Neutrophil (primary cell): Measurements from ENCODE around the gene FAM118A.

Experiments
- H3K27ac ChIP-seq: fragments of 200-600 bp; sonication (generic); 2 replicates; pipeline ENCODE4 v1.5.1; 2016; ENCODE audit warnings: mild to moderate bottlenecking, moderate library complexity
- H3K27me3 ChIP-seq: fragments of 200-600 bp; sonication (generic); 2 replicates; pipeline ENCODE4 v1.6.0; 2016; ENCODE audit warnings: mild to moderate bottlenecking
- H3K36me3 ChIP-seq: fragments of 200-600 bp; sonication (generic); 2 replicates; pipeline ENCODE4 v1.5.1; 2017
- H3K4me1 ChIP-seq, 2 experiments: fragments of 200-600 bp in 1 of 2; sonication (generic) in 1 of 2; 1 replicate in 1 of 2; 2 replicates in 1 of 2; pipeline versions ENCODE4 v1.5.1 to v1.6.1; 2013 to 2016; ENCODE audit warnings: low read depth in 1 of 2, low read length in 1 of 2, mild to moderate bottlenecking in 1 of 2, moderate library complexity in 1 of 2; ENCODE audit not compliant: control insufficient read depth in 1 of 2, insufficient read depth in 1 of 2
- H3K4me3 ChIP-seq, 2 experiments: fragments of 200-600 bp in 1 of 2; sonication (generic) in 1 of 2; 1 replicate in 1 of 2; 2 replicates in 1 of 2; pipeline ENCODE4 v1.5.1; 2013 to 2016; ENCODE audit warnings: low read depth in 1 of 2, low read length in 1 of 2, mild to moderate bottlenecking in 1 of 2, moderate library complexity in 1 of 2
- H3K9me3 ChIP-seq: fragments of 200-600 bp; sonication (generic); 2 replicates; pipeline ENCODE4 v1.5.1; 2016
- CTCF ChIP-seq: fragments of 200-600 bp; sonication (generic); IDR thresholded peaks from 2 replicates; pipeline ENCODE4 v1.5.1; 2016; ENCODE audit warnings: antibody characterized with exemption

FAM118A gene

DNA sequence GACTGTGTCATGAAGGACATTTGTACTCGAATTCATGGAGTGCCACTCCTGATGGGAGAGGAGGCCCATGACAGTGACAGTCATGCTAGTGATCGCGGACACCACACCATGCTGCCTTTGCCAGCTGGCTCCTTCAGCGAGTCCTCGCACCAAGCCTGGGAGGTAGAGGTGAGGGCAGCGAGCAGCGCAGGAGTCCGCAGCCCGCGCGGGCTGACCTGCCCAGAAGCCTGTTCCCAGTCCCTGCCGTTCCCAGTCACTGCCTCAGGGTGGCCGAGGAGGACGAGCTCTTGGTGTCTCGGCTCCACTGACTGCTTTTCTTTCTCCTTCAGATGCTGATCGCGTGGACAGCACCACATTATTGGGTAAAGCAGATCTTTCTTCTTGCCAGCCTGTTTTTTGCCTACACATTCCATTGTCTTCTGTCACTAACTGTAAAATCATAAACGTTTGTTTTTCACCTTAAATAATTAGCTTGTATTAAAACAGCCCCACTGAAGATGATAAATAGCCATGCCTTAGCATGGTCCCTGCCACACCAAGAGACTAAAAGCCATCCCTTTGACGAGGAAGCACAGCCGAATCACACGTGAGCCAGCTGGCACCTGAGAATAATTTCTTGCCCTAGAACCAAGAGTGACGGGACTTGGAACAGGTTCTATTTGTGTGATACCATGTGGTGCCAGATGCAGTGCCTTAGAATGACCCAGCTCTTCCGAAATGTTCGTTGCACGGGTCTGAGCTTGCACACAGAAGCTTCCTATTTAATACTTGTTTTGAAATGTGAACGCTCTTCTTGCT is 25.5 kb downstream of the FAM118A start:
- H3K27me3 ChIP-seq: no peaks in the 10 kb centered on the region
- peaks cover 92% of the 10 kb centered on the region for H3K36me3 ChIP-seq
- no peak overlapping the region for H3K4me3 ChIP-seq
- no peaks in the 10 kb centered on the region for H3K4me1 ChIP-seq
- no peaks in the 10 kb centered on the region for H3K9me3 ChIP-seq
- TF ChIP-seq CTCF: no peak
- no peak overlapping the region for H3K27ac ChIP-seq

- H3K27me3 ChIP-seq: no peaks in the 10 kb centered on the region
- H3K36me3 ChIP-seq: peaks cover 92% of the 10 kb centered on the region
- no peaks in the 10 kb centered on the region for H3K9me3 ChIP-seq
- no peak for TF ChIP-seq CTCF
- H3K4me3 ChIP-seq: no peak overlapping the region
- no peaks in the 10 kb centered on the region for H3K4me1 ChIP-seq
- no peak overlapping the region for H3K27ac ChIP-seq
Measured at GRCh38 chr22:45335854-45336522, 26.3 kb downstream of the FAM118A start.

GRCh38 chr22:45336971-45337431 is 27.3 kb downstream of the FAM118A start:
- H3K36me3 ChIP-seq: peaks cover 92% of the 10 kb centered on the region
- no peak overlapping the region for H3K4me3 ChIP-seq
- no peak overlapping the region for H3K27ac ChIP-seq
- TF ChIP-seq CTCF: no peak
- H3K9me3 ChIP-seq: no peaks in the 10 kb centered on the region
- no peaks in the 10 kb centered on the region for H3K27me3 ChIP-seq
- no peaks in the 10 kb centered on the region for H3K4me1 ChIP-seq

- no peak overlapping the region for H3K27ac ChIP-seq
- no peak for TF ChIP-seq CTCF
- no peaks in the 10 kb centered on the region for H3K9me3 ChIP-seq
- no peaks in the 10 kb centered on the region for H3K4me1 ChIP-seq
- no peaks in the 10 kb centered on the region for H3K27me3 ChIP-seq
- H3K36me3 ChIP-seq: peaks cover 92% of the 10 kb centered on the region
- H3K4me3 ChIP-seq: no peak overlapping the region
Measured at GRCh38 chr22:45337536-45337935, 27.8 kb downstream of the FAM118A start.

- Histone ChIP-seq H3K27ac (no peak overlapping the region), H3K9me3 (no peaks in the 10 kb centered on the region), H3K4me1 (no peaks in the 10 kb centered on the region), H3K36me3 (peaks cover 91% of the 10 kb centered on the region), H3K27me3 (no peaks in the 10 kb centered on the region), H3K4me3 (no peak overlapping the region)
- no peak for TF ChIP-seq CTCF
Measured at GRCh38 chr22:45338795-45339194, 29.1 kb downstream of the FAM118A start.
